HT1080 (cell line): ENCODE measurements around the gene TMED8. TPM values are rescaled to one million over a fixed set of nuclear protein-coding genes. Genes with fewer than 3 reads are reported as not detected.
A peak's percentile ranks its signal among the peaks of the same experiment; 100 is the strongest.
"Not testable (repeated sequence)": the region's sequence is repeated elsewhere in the genome, so short reads cannot be mapped to it uniquely, and the experiment has no call there.

Source experiments
- DNase-seq: peaks from one replicate; pipeline ENCODE4 v3.0.0-alpha.2; 2015; ENCODE audit warnings: low read depth
- polyA plus RNA-seq, 2 experiments: library from polyadenylated mRNA; depleted of rRNA; stranded (reverse); fragments of >200 nt; gene quantifications; 2 replicates each; pipeline ENCODE4 v1.2.3, GENCODE V29; 2015
- total RNA-seq: library from RNA; depleted of rRNA; stranded (reverse); fragments of >200 nt; shearing (Covaris generic); gene quantifications from 2 replicates; pipeline ENCODE4 v1.2.3, GENCODE V29; 2014; rRNA removed

TMED8 gene
- 11.8 and 13.7 TPM in 2 replicates for total RNA-seq
- 9.1 and 13.0 TPM in 2 replicates for polyA plus RNA-seq (2015; cell fraction: cytosol; rRNA removed)
- polyA plus RNA-seq (2015; cell fraction: nucleus; rRNA removed): 10.5 and 11.5 TPM in 2 replicates

GRCh38 chr14:77376771-77377501, at the start of gene TMED8, which contains the start of gene SAMD15:
TSS of gene TMED8 (minus strand) at chr14:77377094. CDS start at chr14:77377053, 41 bp downstream.
TSS of gene SAMD15 (plus strand) at chr14:77377379. CDS start at chr14:77377419, 40 bp downstream.
- DNase-seq: peak; percentile 88

- DNase-seq: no peak
Measured at GRCh38 chr14:77426396-77426795, 49.5 kb upstream of the TMED8 start.

- DNase-seq: no peak
Measured at GRCh38 chr14:77424862-77425261, 48.0 kb upstream of the TMED8 start.

GRCh38 chr14:77423423-77423822, 46.5 kb upstream of the TMED8 start, which contains the start of gene NOXRED1:
TSS of gene NOXRED1 (minus strand) at chr14:77423523. CDS start at chr14:77422889, 634 bp downstream.
- DNase-seq: no peak

- no peak for DNase-seq
Measured at GRCh38 chr14:77421201-77421600, 44.3 kb upstream of the TMED8 start.

- DNase-seq: no peak
Measured at GRCh38 chr14:77416836-77417235, 39.9 kb upstream of the TMED8 start.

- DNase-seq: not testable (repeated sequence)
Measured at GRCh38 chr14:77416098-77416497, 39.2 kb upstream of the TMED8 start.

- not testable (repeated sequence) for DNase-seq
Measured at GRCh38 chr14:77415403-77416030, 38.6 kb upstream of the TMED8 start.

- peak; percentile 24 for DNase-seq
Measured at GRCh38 chr14:77409131-77409533, 32.2 kb upstream of the TMED8 start.

GRCh38 chr14:77407158-77407557, 30.3 kb upstream of the TMED8 start:
- no peak for DNase-seq

- no peak for DNase-seq
Measured at GRCh38 chr14:77406718-77407117, 29.8 kb upstream of the TMED8 start.

GRCh38 chr14:77406086-77406485, 29.2 kb upstream of the TMED8 start:
- DNase-seq: no peak

- DNase-seq: no peak
Measured at GRCh38 chr14:77403768-77404167, 26.9 kb upstream of the TMED8 start.

GRCh38 chr14:77400216-77400615, 23.3 kb upstream of the TMED8 start:
- no peak for DNase-seq

- no peak for DNase-seq
Measured at GRCh38 chr14:77390188-77390587, 13.3 kb upstream of the TMED8 start.

GRCh38 chr14:77378701-77379100, 1.8 kb upstream of the TMED8 start:
- DNase-seq: no peak

GRCh38 chr14:77377502-77377844, 579 bp upstream of the TMED8 start:
- no peak for DNase-seq

GRCh38 chr14:77375973-77376770, 722 bp downstream of the TMED8 start:
- no peak for DNase-seq

GRCh38 chr14:77375164-77375950, 1.5 kb downstream of the TMED8 start:
- no peak for DNase-seq

- peak; percentile 25 for DNase-seq
Measured at GRCh38 chr14:77372304-77372841, 4.5 kb downstream of the TMED8 start.

GRCh38 chr14:77369285-77369684, 7.6 kb downstream of the TMED8 start:
- DNase-seq: no peak
